ENCODE data around the gene MTFP1.
"Not testable (repeated sequence)": the region's sequence is repeated elsewhere in the genome, so short reads cannot be mapped to it uniquely, and the experiment has no call there.

MTFP1 gene

GRCh38 chr22:30455075-30455840 lies 29.7 kb downstream of the MTFP1 start:
- DNase-seq (ENCODE audit: low read depth) = no peak

GRCh38 chr22:30457981-30458380 lies 32.4 kb downstream of the MTFP1 start:
- no peak for DNase-seq (ENCODE audit: low read depth)

- no peak for DNase-seq (ENCODE audit: low read depth)
Measured at GRCh38 chr22:30459181-30460052, 33.8 kb downstream of the MTFP1 start.

GRCh38 chr22:30460147-30460546 lies 34.6 kb downstream of the MTFP1 start:
- DNase-seq (ENCODE audit: low read depth) = no peak

GRCh38 chr22:30460555-30460954 lies 35.0 kb downstream of the MTFP1 start:
- not testable (repeated sequence) for DNase-seq (ENCODE audit: low read depth)

GRCh38 chr22:30469165-30469564 lies 43.6 kb downstream of the MTFP1 start:
- no peak for DNase-seq (ENCODE audit: low read depth)

GRCh38 chr22:30470655-30471054 lies 45.1 kb downstream of the MTFP1 start:
- DNase-seq (ENCODE audit: low read depth) = no peak

- DNase-seq (ENCODE audit: low read depth) = no peak
Measured at GRCh38 chr22:30471616-30472318, 46.2 kb downstream of the MTFP1 start, which contains the start of gene SEC14L3. TSS of gene SEC14L3 (minus strand) at chr22:30472017. CDS start at chr22:30471958, 59 bp downstream.

- no peak for DNase-seq (ENCODE audit: low read depth)
Measured at GRCh38 chr22:30472994-30473720, 47.6 kb downstream of the MTFP1 start.

- DNase-seq (ENCODE audit: low read depth) = no peak
Measured at GRCh38 chr22:30474121-30474520, 48.6 kb downstream of the MTFP1 start.

- DNase-seq (ENCODE audit: low read depth) = no peak
Measured at GRCh38 chr22:30474683-30475424, 49.3 kb downstream of the MTFP1 start.

Data from activated T-helper 1 cell treated with Interleukin-2 at 50 U/mL for 16 hours (primary cell).